Right lobe of liver (tissue), 4 donors: Measurements from ENCODE around the gene MPIG6B.

ENCODE experiments used
- CTCF ChIP-seq, 4 donors: fragments of 200-600 bp in 3 of 4; fragments of 450-650 bp in 1 of 4; IDR thresholded peaks; one replicate each; pipeline versions ENCODE4 v1.5.1 to v1.8.0; 2016 to 2022; ENCODE audit warnings: antibody characterized with exemption in 4 of 4, mild to moderate bottlenecking in 2 of 4
- POLR2A ChIP-seq: fragments of 450-650 bp; IDR thresholded peaks from one replicate; pipeline ENCODE4 v1.6.1; 2017; ENCODE audit warnings: antibody characterized with exemption, mild to moderate bottlenecking
- donor health status: DM: no; HTN: no; CAD: no.
- donor health status: DM: no; HTN: no; CAD: no.
- donor health status: DM: no; HTN: yes; CAD: no.

GRCh38 chr6:31702405-31702818 lies 20.8 kb upstream of the MPIG6B start:
- TF ChIP-seq CTCF (IDR thresholded peaks at IDR 0.05) = no peak
- TF ChIP-seq POLR2A = no peak
